ENCODE results near the gene METAP2.
"Not testable (repeated sequence)": the region's sequence is repeated elsewhere in the genome, so short reads cannot be mapped to it uniquely, and the experiment has no call there.

Gene METAP2

GRCh38 chr12:95473884-95474659, at the start of gene METAP2:
Gene METAP2, plus strand, starts transcription at chr12:95474152. Its CDS starts 28 bp downstream, at chr12:95474180.
- DNase-seq, result peak; percentile 96

GRCh38 chr12:95424271-95424994, 49.5 kb upstream of the METAP2 start:
- DNase-seq, result no peak

DNA sequence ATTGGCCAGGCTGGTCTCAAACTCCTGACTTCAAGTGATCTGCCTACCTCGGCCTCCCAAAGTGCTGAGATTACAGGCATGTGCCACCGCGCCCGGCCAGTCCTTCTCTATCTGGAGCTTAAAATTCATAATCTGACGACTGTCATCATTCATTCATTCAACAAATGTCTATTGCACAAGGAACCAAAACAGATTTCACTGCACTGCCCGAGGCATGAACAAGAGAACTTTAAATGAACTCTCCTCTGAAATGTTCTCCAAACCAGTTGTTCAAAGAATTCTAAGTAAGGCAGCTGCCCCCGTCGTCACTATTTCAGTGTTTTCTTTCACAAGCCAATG, 44.8 kb upstream of the METAP2 start:
- DNase-seq, result no peak

GRCh38 chr12:95431120-95431519, 42.8 kb upstream of the METAP2 start:
- no peak for DNase-seq

DNA sequence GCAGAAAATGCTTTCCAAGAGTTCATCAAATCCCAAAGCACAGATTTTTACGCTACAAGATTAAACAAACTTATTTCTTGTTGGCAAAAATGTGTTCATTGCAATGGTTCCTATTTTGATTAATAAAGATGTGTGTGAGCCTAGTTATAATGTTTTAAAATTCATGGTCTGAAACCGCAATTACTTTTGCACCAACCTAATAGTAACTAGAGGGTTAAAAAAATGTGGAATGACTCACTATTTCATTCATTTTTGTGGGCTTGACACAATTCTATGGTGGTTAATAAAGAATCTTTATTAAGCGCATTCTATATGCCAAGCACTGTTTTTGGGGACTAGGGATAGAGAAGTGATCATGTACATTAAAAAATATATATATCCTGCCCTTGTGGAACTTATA, 38.6 kb upstream of the METAP2 start:
- DNase-seq, result no peak

GRCh38 chr12:95437565-95437964, 36.4 kb upstream of the METAP2 start:
- no peak for DNase-seq

DNA sequence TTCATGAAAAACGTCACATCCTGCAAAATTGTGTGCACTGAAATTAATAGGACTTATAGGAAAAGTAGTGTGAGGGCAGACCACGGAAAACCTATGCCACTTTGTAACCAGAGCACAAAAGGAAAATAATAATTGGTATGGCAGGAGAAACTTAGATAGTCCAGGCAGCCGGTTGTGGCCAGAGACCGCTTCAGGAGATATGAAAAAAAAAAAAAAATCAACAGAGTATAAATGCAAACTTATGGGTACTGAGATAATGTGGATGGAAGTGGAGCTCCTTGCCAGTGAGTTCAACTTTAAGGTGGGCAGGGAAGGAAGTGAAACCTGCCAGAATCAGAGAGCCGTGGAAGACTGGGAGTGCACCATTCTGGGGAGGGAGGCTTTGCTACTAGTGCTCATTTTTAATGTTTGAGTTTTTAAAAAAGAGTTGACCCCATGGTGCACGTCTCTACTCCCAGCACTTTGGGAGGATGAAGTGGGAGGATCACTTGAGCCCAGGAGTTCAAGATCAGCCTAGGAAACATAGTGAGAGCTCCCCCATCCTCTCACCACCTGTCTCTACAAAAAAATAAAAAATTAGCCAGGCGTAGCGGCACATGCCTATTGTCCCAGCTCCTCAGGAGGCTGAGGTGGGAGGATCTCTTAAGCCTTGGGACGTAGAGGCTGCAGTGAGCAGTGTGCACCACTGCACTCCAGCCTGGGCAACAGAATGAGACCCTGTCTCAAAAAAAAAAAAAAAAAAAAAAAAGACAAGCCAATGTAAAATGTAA, 34.3 kb upstream of the METAP2 start:
- no peak for DNase-seq

DNA sequence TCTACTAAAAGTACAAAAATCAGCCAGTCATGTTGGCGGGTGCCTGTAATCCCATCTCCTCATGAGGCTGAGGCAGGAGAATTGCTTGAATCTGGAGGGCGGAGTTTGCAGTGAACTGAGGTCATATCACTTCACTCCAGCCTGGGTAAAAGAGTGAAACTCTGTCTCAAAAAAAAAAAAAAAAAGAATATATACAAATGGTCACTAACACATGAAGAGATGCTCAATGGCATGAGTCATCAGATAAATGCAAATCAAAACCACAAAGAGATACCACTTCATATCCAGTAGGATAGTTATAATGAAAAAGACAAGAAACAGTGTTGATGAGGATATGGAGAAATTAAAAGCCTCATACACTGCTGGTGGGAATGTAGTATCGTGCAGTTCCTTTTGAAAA, 33.6 kb upstream of the METAP2 start:
- DNase-seq, result no peak

- DNase-seq, result no peak
Measured at GRCh38 chr12:95443459-95443858, 30.5 kb upstream of the METAP2 start.

GRCh38 chr12:95445099-95445498, 28.9 kb upstream of the METAP2 start:
- DNase-seq, result not testable (repeated sequence)

- DNase-seq, result no peak
Measured at GRCh38 chr12:95445884-95446505, 28.0 kb upstream of the METAP2 start.

GRCh38 chr12:95446506-95446900, 27.4 kb upstream of the METAP2 start:
- no peak for DNase-seq

DNA sequence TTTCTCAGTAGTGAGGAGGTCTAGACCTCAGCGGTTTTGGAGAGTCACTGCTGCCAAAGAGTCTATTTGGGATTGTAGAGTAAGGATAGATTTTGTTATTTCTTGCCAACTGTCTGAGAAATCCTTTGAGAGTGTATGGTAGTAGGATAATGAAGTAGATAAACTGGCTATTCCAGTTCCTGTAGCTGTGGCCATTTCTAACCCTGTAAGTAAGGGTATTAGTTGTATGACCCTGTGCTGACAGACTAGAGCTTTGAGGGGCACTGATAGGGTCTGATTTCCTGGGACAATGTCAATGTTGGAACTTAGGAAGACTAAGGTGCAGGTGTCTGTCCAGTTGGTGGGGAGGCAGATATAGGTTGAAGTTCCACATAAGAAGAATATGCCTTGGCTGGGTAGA, 24.3 kb upstream of the METAP2 start:
- DNase-seq, result not testable (repeated sequence)

GRCh38 chr12:95452501-95452900, 21.5 kb upstream of the METAP2 start:
- not testable (repeated sequence) for DNase-seq

DNA sequence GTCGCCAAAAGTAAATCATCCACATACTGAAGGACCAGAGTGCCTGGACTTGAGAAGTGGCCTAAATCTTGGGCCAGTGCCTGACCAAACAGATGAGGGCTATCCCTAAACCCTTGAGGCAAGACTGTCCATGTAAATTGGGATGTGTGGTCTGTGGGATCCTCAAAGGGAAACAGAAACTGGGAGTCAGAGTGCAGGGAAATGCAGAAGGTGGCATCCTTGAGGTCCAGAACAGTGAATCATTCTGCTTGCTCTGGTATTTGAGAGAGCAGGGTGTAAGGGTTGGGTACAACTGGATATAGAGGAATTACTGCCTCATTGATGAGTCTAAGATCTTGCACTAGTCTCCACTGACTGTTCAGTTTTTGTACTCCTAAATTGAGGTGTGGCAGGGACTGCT, 20.1 kb upstream of the METAP2 start:
- DNase-seq, result not testable (repeated sequence)

GRCh38 chr12:95454780-95455215, 19.2 kb upstream of the METAP2 start:
- not testable (repeated sequence) for DNase-seq

DNA sequence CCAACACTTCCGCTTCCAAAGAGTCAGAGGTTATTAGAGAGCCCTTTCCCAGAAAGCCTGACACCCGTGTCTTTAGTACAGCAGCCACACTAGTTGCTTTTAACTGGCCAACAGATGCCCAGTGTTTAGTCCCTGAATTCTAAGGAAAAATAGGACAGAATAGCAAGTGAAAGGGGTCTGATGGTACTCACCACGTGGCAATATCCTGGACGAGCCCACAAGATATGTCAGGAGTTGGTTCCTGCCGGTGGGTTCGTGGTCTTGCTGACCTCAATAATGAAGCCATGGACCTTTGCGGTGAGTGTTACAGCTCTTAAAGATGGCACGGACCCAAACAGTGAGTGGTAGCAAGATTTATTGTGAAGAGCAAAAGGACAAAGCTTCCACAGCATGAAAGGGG, 16.3 kb upstream of the METAP2 start:
- not testable (repeated sequence) for DNase-seq

GRCh38 chr12:95458761-95459160, 15.2 kb upstream of the METAP2 start:
- no peak for DNase-seq

GRCh38 chr12:95459310-95459709, 14.6 kb upstream of the METAP2 start:
- no peak for DNase-seq

- no peak for DNase-seq
Measured at GRCh38 chr12:95460105-95460504, 13.8 kb upstream of the METAP2 start.

GRCh38 chr12:95460896-95461295, 13.1 kb upstream of the METAP2 start:
- no peak for DNase-seq

- DNase-seq, result no peak
Measured at GRCh38 chr12:95462081-95462480, 11.9 kb upstream of the METAP2 start.

- no peak for DNase-seq
Measured at GRCh38 chr12:95462551-95462950, 11.4 kb upstream of the METAP2 start.
